BE2C (cell line): ENCODE data around the gene CCT7.

Experiments
- DNase-seq: peaks from one replicate; pipeline ENCODE4 v3.0.0-alpha.2; 2020
- H3K27me3 ChIP-seq: fragments of 250-450 bp; sonication (Bioruptor Pico); 2 replicates; pipeline ENCODE4 v1.5.1; 2020; ENCODE audit warnings: mild to moderate bottlenecking
- H3K36me3 ChIP-seq: fragments of 250-450 bp; sonication (Bioruptor Pico); 2 replicates; pipeline ENCODE4 v1.5.1; 2020; ENCODE audit warnings: mild to moderate bottlenecking
- H3K4me1 ChIP-seq: fragments of 250-450 bp; sonication (Bioruptor Pico); 2 replicates; pipeline ENCODE4 v1.5.1; 2020
- H3K4me3 ChIP-seq: 2 replicates; pipeline ENCODE4 v1.5.1; 2011; ENCODE audit warnings: low read depth, low read length
- H3K9me3 ChIP-seq: fragments of 250-450 bp; sonication (Bioruptor Pico); 2 replicates; pipeline ENCODE4 v1.5.1; 2020
- CTCF ChIP-seq: IDR thresholded peaks from 2 replicates; pipeline ENCODE4 v1.5.1; 2012; ENCODE audit warnings: mild to moderate bottlenecking, low read depth, low read length

The CCT7 gene

GRCh38 chr2:73203055-73203681 lies 30.9 kb upstream of the CCT7 start:
- TF ChIP-seq CTCF, result no peak
- DNase-seq, result no peak
- Histone ChIP-seq H3K4me1 (no peaks in the 10 kb centered on the region), H3K36me3 (no peaks in the 10 kb centered on the region), H3K4me3 (no peak overlapping the region), H3K27me3 (peaks cover 37% of the 10 kb centered on the region), H3K9me3 (no peaks in the 10 kb centered on the region)

GRCh38 chr2:73205611-73206010 lies 28.5 kb upstream of the CCT7 start:
- no peak for DNase-seq
- H3K4me3 ChIP-seq, result no peak overlapping the region
- H3K9me3 ChIP-seq, result no peaks in the 10 kb centered on the region
- TF ChIP-seq CTCF, result no peak
- no peaks in the 10 kb centered on the region for H3K36me3 ChIP-seq
- no peaks in the 10 kb centered on the region for H3K4me1 ChIP-seq
- peaks cover 37% of the 10 kb centered on the region for H3K27me3 ChIP-seq

GRCh38 chr2:73208258-73208657 lies 25.9 kb upstream of the CCT7 start:
- TF ChIP-seq CTCF, result no peak
- no peak for DNase-seq
- H3K9me3 ChIP-seq, result no peaks in the 10 kb centered on the region
- no peaks in the 10 kb centered on the region for H3K36me3 ChIP-seq
- peaks cover 18% of the 10 kb centered on the region for H3K27me3 ChIP-seq
- no peak overlapping the region for H3K4me3 ChIP-seq
- H3K4me1 ChIP-seq, result no peaks in the 10 kb centered on the region

GRCh38 chr2:73210019-73210418 lies 24.1 kb upstream of the CCT7 start:
- H3K4me1 ChIP-seq, result no peaks in the 10 kb centered on the region
- DNase-seq, result no peak
- no peak for TF ChIP-seq CTCF

GRCh38 chr2:73210696-73211095 lies 23.4 kb upstream of the CCT7 start:
- H3K27me3 ChIP-seq, result peaks cover 3% of the 10 kb centered on the region; the same call in 1 of the 2 replicates
- H3K4me1 ChIP-seq, result no peaks in the 10 kb centered on the region
- no peaks in the 10 kb centered on the region for H3K36me3 ChIP-seq
- H3K9me3 ChIP-seq, result no peaks in the 10 kb centered on the region
- DNase-seq, result no peak
- no peak overlapping the region for H3K4me3 ChIP-seq
- no peak for TF ChIP-seq CTCF

More at GRCh38 chr2:73210019-73210418, 24.1 kb upstream of the CCT7 start:
- Histone ChIP-seq H3K9me3 (no peaks in the 10 kb centered on the region), H3K36me3 (no peaks in the 10 kb centered on the region), H3K4me3 (no peak overlapping the region), H3K27me3 (peaks cover 5% of the 10 kb centered on the region)

GRCh38 chr2:73212098-73212447 lies 22.0 kb upstream of the CCT7 start:
- no peak for DNase-seq
- Histone ChIP-seq H3K4me1 (no peaks in the 10 kb centered on the region), H3K36me3 (no peaks in the 10 kb centered on the region), H3K9me3 (no peaks in the 10 kb centered on the region), H3K4me3 (no peak overlapping the region), H3K27me3 (no peaks in the 10 kb centered on the region)
- TF ChIP-seq CTCF, result no peak
